ACHN (cell line): ENCODE measurements around the gene IFI6.
"Not testable (repeated sequence)": the region's sequence is repeated elsewhere in the genome, so short reads cannot be mapped to it uniquely, and the experiment has no call there.

Experiments used
- DNase-seq: peaks from one replicate; pipeline ENCODE4 v3.0.0-alpha.2; 2015
- in situ Hi-C: cut with HindIII; loops from 2 replicates; pipeline ENCODE4 v1.10.0; 2017; ENCODE audit warnings: low sequenced_read_pairs, low pct_ligation_motif_present, low pct_unique_long_range_greater_than_20kb

The IFI6 gene

DNA sequence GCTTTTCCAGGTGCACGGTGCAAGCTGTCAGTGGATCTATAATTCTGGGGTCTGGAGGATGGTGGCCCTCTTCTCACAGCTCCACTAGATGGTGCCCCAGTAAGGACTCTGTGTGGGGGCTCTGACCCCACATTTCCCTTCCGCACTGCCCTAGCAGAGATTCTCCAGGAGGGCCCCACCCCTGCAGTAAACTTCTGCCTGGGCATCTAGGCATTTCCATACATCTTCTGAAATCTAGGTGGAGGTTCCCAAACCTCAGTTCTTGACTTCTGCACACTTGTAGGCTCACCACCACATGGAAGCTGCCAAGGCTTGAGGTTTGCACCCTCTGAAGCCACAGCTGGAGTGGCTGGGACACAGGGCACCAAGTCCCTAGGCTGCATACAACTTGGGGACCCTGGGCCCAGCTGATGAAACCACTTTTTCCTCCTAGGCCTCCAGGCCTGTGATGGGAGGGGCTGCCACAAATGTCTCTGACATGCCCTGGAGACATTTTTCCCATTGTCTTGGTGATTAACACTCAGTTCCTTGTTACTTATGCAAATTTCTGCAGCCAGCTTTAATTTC, 8.3 kb upstream of the IFI6 start:
- in situ Hi-C loops, DNase-seq: not testable (repeated sequence)

DNA sequence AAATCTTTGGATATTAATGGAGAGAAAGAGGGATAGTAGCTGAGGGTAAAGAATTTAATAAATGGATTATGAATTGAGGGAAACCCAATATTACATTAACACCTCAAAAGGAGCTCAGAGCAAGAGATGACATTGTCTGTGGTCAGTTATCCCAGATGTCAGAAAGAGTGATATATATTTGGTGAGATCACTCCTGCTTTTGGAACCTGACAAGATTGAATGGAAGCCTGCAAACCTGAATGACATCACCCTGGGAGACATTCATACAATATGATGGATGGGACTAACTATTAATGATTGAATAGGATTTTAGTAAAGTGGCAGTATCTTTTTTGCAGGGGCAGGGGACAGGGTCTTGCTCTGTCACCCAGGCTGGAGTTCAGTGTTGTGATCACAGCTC, 6.8 kb upstream of the IFI6 start:
- in situ Hi-C loops = no loop called here
- no peak for DNase-seq

DNA sequence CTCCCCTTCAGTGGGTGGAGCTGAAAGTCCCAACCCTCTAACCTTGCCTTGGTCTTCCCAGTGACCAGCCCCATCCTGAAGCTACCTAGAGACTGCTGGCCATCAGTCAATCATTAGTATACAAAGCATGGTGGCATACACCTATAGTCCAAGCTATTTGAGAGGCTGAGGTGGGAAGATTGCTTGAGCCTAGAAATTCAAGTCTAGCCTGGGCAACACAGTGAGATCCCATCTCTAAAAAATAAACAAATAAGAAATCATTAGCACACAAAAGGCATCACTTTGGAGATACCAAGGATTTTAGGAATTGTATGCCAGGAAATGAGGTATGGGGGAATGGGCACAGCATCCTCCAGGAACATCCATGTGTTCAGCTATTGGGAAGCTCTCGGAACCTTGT, 4.4 kb upstream of the IFI6 start:
- DNase-seq = no peak
- in situ Hi-C loops = no loop called here

DNA sequence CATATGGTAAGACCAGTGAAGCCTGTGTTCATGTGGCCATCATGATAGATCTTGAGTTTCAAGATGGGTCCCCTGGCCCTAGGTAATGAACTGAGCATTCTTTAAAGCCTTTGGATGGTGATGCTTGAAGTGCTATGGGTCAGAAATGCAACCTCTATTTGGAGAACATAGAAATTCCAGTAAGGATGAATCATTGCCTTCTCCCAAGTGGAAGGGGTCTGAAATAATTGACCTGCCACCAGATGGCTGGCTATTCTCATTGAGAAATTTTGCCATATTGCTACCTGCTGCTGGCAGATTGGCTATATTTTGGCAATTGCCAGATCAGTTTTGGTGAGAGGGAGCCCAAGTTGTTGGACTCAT, 739 bp upstream of the IFI6 start:
- peak; percentile 63 for DNase-seq
- in situ Hi-C loops = no loop called here

DNA sequence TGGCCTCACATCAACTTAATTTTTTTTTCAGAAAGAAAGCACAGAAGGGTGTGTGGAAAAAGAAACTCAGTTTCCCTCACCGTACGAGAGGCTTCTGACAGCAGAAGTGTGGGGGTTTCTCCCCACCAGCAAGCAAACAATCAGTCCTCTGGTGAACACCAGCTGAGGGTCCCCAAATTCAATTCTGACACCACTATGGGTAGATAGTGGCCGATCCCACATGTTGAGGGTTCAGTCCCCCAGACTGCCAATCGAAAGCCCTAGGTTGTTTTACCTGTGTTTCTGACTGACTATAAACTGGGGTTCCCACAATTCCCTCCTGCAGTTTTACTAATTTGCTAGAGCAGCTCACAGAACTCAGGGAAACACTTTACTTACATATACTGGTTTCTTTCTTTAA, 2.1 kb downstream of the IFI6 start:
- in situ Hi-C loops = no loop called here
- no peak for DNase-seq

DNA sequence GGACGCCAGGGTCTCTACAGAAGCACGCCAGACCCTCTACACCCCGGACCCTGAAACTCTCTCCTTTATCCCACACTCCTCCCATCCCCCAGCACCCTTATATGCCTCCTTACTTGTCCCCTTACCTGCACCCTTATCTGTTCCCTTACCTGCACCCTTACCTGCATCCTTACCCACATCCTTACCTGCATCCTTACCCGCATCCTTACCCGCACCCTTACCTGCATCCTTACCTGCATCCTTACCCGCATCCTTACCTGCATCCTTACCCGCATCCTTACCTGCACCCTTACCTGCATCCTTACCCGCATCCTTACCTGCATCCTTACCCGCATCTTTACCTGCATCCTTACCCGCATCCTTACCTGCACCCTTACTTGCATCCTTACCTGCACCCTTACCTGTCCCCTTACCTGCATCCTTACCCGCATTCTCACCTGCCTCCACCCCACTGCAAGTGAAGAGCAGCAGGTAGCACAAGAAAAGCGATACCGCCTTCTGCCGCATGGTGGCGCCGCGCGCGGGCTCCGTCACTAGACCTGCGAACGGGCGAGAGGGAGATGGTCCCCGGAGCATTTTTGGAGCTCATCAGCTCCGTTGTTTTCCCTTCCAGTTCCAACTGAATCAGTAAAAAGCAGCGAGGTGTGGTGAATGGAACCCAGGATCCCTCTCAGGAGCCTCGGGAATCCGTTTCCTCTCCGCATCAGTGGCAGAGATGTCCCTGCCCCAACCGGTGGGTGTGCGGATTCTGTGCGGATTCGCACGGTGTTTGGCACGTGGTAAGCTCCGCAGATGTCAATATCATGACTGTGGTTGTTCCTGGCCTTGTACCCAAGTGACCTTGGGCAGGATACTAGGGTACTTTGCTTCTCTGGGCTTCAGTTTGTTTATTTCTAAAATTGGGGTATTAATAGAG, 2.9 kb downstream of the IFI6 start:
- in situ Hi-C loops = no loop called here
- peak; percentile 45 for DNase-seq

DNA sequence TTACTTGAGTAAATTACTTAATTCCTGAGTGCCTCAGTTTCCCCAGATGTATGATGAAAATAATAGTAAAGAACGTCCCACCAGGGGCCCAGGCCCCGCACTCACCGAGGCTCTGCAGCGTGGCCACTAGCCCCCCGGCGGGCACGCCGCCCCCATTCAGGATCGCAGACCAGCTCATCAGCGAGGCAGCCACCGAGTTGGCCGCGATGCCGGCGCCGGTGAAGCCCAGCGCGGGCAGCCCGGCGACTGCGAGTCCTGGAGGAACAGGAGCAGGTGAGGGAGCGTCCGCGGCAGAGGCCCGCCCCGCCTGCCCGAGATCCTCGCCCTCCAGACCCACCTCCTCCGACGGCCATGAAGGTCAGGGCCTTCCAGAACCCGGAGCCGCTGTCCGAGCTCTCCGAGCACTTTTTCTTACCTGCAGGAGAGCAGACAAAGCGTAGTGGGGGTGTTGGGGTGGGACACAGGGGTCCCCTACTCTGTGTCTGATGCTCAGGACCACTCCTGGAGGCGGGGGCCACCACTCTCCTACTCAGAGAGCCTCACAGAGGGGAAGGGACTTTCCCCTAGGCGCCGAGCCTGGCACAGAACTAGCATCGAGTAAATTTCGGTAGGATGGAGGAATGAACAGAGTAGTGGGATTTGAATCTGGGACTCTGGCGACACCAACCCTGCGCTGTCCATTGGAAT, 3.7 kb downstream of the IFI6 start:
- in situ Hi-C loops = no loop called here
- DNase-seq = no peak

DNA sequence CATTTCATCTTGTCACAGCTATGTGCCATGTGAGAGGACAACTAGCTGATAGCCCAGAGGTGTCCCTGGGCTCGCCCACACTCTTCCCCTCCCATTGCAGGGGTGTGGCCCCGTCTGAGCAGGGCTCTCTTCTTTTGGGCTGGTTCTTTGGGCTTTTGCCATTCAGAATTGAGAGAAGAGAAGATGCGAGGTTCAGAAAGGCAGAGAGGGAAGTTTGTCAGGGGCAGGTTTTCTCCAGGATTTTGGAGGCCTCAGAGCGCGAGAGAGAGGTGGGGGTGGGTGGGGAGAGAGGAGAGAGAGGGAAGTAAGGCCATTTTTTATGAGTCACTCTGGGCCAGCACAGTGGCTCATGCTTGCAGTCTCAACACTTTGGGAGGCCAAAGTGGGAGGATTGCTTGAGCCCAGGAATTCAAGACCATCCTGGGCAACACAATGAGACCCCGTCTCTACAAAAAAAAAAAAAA, 5.2 kb downstream of the IFI6 start:
- no peak for DNase-seq
- in situ Hi-C loops = no loop called here

DNA sequence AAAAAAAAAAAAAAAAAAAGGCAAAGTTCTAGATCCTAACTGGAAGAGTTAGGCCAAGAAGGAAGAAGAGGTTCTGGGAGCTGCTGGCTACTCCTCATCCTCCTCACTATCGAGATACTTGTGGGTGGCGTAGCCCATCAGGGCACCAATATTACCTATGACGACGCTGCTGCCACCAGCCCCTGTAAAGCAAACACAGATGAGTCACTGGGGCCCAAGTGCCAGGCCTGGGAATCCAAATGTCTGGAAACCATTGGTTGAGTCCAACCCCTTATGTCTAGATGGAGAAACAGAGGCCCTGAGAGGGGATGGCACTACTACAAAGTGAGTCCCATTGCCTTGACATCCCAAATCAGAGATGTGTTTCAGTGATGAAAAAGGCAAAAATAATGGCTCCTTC, 5.7 kb downstream of the IFI6 start:
- DNase-seq = no peak
- in situ Hi-C loops = no loop called here

DNA sequence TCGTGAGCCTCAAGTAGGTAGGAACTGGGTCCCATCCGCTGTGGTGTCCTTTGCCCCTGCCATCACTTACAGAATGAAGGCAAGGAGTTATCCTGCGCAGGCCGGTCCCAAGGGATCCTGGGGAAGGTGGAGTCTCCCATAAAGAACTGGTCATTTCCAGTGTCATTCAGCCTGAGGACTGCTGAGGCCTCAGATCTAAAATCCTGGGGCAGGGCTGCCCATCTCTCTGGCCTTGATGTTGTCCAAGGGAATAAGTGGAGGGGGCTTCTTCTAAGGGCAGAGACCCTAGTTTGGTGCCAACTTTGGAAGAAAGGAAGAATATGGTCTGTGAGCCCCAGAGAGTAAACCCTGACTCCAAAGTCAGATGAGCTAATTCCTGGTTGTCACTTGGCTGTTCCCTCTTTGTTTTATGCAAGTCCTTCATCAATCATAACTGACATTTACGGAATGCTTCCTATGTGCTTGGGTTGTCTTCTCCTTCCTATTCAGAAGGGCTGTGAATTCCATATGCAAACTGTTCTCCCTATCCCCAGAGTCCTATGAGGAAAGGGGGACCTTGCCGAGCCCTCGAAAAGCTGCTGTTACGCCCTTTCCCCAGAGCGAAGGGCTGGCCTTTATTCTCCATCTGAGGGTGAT, 6.9 kb downstream of the IFI6 start:
- in situ Hi-C loops = no loop called here
- DNase-seq = no peak

DNA sequence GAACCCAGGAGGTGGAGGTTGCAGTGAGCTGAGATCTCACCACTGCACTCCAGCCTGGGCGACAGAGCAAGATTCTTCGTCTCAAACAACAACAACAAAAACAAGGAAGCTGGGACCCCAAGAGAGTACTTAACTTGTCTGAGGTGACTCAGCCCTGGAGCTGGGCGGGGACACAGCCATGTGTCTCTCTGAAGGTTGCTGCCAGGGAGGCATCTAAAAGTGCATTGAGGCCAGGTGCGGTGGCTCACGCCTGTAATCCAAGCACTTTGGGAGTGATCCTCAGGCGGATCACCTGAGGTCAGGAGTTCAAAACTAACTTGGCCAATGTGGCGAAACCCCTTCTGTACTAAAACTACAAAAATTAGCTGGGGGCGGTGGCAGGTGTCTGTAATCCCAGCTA, 7.7 kb downstream of the IFI6 start:
- DNase-seq = no peak
- in situ Hi-C loops = no loop called here

DNA sequence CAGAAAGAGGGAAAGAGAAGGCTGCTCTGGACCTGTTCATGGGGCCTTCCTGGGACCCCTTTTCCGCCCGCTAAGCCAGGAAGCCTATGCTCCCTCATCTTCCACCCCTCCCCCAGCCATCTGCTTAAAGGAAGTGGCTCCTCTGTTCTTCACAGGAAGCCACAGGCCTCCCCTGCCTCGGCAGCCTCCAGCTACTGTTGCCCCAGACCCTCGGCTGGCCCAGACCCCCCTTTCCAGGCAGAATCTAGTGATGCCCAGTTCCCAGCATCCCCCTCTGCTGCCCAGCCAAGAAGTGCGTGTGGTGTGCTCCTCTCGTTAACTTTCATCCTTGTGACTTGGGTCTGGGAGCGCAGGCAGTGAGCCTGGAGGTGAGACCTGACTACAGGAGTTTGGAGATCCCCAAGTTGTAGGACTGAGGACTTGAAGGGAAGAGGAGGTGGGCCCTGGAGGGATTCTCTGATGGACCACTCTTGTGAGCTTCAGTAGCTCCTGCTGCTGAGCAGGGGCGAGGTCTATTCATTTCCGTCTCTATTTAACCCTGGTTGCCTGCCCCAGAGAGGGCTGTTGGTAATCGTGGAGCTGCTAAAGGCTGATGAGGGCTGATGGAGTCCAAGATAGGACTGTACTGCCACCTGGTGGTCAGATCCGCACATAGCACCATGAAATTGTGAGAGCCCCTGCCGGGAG, 9.1 kb downstream of the IFI6 start:
- in situ Hi-C loops = no loop called here
- DNase-seq = peak; percentile 73

DNA sequence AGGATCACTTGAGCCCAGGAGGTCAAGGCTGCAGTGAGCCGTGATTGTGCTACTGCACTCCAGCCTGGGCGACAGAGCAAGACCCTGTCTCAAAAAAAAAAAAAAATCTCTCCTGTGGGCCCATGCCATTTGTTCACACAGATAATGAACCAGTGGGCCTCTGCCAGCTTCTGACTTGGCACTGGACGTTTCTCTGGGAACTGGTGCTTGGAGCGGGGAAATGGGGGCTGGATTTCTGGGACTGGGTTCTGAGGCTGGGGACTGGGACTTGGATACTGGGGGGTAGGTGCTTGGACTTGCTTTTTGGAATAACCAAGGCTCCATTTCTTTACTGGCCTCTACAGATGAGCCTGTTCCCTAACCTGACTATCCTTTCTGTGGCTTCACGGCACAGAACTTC, 9.7 kb downstream of the IFI6 start:
- in situ Hi-C loops = no loop called here
- no peak for DNase-seq

DNA sequence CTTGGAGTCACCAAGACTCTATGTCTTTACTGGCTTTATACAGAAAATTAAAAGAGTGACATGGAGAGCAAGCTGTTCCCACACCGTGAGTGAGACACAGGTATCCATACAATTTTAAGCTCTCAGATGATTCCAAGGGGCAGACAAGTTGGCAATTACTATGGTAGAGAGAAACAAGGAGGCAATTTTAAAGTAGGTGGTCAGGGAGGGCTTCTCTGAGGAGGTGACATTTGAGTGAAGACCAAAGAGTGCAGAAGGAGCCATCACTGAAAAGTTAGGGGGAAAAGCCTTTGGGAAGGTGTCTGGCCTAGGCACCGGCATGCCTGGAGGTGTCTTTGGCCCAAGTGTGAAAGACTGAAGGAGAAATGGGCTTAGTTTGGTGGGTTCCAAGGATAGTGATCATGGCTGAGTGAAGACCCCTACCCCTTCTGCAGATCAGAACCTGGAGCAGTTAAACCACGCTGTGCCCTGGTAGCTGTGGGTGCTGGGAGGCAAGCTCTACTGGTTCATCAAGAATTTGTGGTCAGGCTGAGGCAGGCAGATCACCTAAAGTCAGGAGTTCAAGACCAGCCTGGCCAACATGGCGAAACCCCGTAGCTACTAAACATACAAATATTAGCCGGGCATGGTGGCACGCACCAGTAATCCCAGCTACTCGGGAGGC, 10.4 kb downstream of the IFI6 start:
- in situ Hi-C loops = no loop called here

DNA sequence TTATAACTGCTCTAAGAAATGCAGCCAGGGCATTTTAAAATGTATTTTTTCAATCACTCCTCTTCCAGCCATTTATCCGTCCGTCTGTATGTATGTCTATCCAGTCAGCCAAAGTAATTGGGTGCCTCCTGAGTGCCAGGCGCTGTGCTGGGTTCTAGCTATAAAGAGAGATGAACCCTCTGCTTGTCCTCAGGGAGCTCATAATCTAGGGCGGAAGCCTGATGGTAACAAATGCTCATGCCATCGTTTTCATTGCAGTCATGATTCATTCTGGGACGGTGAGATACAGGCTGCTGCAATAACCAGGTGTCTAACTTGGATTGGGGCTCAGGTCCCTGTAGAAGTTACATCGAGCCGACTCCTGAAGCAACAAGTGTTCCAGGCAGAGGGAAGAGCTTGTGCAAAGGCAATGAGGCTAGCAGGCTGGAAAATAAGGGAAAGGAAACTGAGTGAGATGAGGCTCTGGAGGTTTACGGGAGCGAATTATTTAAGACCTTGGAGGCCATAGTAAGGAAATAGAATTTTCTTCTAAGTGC, 11.6 kb downstream of the IFI6 start:
- no peak for DNase-seq
- in situ Hi-C loops = no loop called here

More for the DNA sequence above, 10.4 kb downstream of the IFI6 start:
- no peak for DNase-seq

DNA sequence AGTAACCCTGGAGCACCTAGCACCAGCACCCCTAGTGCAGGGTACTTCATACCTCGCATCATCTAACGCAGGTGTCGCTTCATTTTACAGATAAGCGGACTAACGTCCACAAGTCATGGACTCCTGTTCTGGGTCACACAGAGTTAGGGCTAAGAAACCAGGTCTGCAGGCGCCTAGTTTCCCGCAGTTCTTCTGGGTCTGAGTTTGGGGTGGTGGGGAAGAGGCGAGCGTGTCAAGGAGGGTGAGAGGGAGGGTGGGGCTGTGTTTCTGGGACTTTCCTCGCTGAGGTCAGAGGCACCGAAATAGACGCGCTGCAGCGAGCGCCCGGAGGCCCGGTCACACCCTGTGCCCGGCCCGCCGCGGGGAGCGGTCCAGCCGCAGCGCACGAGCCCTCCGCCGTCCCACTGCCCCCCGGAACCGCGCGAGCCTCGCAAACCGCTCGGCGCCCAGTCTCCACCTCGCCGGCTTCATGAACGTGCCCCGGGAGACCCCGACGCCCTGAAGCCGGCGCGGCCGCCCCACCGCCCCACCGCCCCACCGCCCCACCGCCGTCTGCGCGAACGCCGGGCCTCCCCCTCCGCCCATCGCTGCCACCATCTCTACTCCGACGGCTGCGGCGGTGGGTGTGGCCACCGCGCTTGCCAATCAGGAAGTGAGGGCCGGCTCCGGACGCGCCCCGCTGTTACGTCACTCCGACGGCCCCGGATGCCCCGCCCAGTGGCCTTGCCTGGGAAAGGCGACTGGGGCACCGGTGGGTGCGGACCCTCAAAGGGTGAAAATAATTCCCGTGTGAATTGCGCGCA, 12.3 kb downstream of the IFI6 start:
- in situ Hi-C loops = no loop called here
- peak; percentile 80 for DNase-seq

DNA sequence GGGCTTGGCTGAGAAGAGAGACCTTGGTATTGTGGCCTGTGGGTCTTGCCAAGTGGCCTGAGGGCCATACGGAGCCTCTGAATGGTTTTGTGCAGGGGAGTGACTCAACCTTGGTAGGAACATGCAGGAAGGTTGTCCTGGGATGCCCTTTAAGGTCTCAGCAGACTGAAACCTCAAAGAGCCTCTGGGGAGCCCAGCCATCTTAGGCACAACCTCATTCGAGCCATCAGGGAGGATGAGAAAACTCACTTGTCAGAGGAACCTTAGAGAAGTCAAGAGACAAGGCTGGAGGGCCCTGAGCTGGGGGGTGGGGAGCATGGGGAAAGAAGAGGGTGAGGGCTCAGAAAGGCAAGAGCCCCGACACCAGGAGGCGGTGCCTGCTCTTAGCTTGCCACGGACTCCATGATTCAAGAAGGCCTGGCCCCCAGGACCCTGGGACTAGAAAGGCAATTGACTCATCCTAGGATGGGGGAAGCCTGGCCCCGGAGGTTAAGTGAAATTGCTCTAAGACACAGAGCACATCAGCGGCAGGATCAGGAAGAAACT, 13.0 kb downstream of the IFI6 start:
- in situ Hi-C loops = no loop called here
- no peak for DNase-seq
